GM18505 (cell line): ENCODE data around the gene RDX.

Experiments
- ATAC-seq: cut with Tn5 transposase; IDR thresholded peaks from one replicate; pipeline ENCODE4 v1.9.1; 2021; ENCODE audit not compliant: unreplicated experiment
- POLR2A ChIP-seq: IDR thresholded peaks from 4 replicates; pipeline ENCODE4 v1.6.1; 2011; ENCODE audit warnings: borderline replicate concordance; ENCODE audit not compliant: insufficient read depth, insufficient read length; ENCODE audit errors: extremely low read depth

The RDX gene

DNA sequence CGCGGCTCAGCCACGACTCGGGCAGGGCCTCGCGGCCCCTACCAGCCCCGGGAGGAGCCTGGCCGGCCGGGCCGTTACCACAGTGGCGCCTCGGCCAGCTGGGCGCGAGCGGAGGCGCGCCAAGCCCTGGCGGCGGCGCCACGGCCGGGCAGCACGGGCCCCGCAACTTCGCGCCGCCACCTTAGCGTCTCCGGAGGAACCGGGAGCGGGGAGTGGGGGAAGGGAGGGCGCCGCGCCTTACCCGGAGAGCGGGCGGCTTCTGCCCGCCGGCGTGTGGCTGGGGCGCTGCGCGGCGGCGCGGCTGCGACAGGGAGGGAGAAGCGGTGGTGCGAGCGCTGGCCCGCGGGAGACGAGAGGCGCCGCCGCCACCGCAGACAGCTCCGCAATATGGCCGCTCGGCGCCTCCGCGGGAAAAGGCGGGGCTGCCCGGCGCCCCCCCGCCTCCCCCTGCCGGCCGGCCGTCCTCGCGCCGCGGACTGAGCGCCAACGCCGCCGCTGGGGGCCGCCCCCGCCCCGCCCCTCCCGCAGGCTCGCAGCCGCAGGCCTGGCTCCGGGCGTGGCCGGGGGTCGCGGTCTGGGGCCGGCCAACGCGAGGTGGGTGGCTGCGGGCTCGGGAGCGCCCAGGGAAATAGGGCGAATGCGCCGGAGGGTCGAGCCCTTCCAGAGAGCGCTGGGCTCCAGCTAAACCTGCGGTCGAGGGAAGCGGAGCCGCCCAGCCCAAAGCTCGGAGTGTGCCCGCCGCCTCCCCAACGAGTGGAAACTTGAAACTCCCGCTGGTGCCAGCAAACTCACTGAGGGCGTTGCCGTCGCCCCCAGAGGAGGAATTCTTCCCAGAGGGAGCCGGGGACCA, at the start of gene RDX:
Gene RDX (minus strand): TSS at position 389 of the 850 bp plus-strand sequence. CDS start 16,922 bp downstream, outside the sequence.
- TF ChIP-seq POLR2A: peak; percentile 65
- ATAC-seq: peak; percentile 75

DNA sequence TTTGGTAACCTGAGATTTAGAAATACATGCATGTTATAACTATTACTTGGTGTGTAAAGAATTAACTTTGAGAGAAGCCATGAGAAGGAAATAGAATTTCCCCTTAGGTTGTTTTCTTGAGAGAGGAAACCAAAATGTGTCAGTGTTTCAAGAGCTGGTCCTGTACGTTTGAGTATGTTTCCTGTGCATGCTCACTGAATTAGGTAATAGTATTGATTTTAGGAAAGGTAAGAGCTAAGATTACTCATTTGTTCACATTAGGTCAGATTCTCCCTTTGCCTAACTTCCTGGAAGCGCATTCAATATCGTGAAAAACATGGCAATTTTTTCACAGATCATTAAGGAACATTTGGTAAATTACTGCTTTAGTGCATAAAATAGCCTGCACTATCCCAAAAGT, 49.3 kb upstream of the RDX start:
- no peak for ATAC-seq
- TF ChIP-seq POLR2A: no peak

DNA sequence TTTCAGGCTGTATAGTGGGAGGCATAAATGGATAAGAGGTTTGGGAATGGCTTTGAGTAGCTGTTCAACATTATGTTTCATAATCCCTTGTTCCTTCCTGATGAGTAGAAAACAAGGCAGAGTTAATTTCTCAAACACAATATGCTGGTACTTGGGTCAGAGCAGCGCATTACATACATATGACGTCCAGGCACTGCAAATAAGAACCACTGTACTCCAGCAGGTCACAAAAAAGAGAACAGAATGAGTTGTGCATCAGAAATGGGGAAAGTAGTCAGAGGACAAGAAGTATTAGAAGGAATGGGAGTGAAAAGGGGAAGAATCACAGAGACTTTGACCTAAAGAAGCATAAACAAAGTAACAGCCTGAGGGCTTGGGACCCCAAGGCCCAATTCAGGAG, 44.0 kb upstream of the RDX start:
- ATAC-seq: no peak
- TF ChIP-seq POLR2A: no peak

DNA sequence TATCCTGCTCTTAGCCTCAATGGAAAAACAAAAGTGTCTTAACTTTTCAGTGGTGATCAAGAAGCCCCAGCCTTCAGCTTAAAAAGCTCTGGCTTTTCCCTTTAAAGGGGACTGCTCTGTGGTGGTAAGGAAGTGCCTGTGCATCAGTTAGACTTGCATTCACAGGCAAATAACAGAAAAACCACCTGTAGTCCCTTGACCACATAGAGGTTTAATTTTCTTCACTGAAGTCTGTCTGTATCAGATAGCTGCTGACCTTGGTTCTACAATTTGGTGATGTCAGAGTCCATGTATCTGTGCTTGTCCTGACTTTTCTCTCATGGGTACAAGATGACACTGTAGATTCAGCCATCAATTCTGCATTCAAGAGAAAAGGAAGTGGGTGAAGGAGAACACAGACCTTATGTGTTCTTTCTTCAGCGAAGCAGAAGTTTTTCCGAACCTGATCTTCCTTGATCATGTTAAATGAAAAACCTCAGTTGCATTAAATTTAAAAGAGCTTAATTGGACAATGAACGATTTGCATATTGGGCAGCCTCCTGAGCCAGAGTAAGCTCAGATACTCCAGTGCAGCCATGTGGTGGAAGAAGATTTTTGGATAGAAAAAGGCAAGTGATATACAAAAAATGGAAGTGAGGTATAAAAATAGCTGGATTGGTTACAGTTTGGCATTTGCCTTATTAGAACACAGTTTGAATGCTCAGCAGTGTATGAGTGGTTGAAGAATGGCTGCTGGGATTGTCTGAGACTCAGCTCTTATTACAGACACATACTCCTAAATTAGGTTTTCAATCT, 43.2 kb upstream of the RDX start:
- no peak for ATAC-seq
- TF ChIP-seq POLR2A: no peak

DNA sequence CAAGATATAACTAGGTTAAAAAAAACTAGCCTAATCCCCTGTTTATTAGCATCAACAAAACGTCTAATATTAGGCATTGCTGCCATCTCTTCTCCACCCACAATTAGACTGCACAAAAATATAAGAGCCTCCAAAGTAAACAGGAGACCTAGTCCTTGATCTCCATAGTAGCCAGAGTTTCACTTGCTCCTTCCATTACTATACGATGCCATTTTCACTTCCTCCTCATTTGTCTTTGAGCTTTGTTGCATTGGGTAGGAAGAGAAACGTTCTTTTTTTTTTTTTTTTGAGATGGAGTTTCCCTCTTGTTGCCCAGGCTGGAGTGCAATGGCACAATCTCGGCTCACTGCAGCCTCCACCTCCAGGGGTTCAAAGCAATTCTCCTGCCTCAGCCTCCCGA, 42.3 kb upstream of the RDX start:
- no peak for ATAC-seq
- no peak for TF ChIP-seq POLR2A

DNA sequence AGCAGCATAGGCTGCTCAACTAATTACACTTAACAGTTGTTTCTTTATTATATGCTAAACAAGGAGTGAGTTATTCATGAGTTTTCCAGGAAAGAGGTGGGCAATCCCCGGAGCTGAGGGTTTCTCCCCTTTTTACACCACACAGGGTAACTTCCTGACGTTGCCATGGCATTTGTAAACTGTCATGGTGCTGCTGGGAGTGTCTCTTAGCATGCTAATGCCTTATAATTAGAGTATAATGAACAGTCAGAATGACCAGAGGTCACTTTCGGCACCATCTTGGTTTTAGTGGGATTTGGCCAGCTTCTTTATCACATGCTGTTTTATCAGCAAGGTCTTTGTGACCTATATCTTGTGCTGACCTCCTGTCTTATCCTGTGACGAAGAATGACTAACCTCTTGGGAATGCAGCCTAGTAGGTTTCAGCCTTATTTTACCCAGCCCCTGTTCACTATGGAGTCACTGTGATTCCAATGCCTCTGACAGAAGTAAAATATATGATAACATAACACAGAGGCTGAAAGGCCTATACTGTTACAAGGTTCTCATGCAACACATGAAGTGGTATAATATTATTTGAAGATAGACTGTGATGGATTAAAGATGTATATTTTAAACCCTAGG, 41.3 kb upstream of the RDX start:
- no peak for ATAC-seq
- TF ChIP-seq POLR2A: no peak

DNA sequence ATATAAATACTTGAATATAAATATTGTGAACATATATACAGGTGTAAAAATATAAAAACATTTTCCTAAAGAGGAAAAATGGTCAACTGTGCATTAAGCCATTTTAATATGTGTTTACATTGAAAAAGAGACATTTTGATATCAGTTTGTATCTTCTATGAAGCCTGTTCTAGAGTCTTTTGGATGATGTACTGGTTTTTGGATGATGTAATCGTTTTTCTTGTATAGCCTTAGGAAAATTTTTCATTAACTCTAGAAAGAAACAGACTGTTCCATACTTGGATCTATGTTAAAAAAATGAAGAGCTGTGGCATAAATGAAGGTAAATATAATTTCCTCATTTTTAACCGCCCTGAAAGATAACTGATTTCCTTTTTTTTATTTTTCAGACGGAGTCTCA, 39.6 kb upstream of the RDX start:
- no peak for TF ChIP-seq POLR2A
- no peak for ATAC-seq

DNA sequence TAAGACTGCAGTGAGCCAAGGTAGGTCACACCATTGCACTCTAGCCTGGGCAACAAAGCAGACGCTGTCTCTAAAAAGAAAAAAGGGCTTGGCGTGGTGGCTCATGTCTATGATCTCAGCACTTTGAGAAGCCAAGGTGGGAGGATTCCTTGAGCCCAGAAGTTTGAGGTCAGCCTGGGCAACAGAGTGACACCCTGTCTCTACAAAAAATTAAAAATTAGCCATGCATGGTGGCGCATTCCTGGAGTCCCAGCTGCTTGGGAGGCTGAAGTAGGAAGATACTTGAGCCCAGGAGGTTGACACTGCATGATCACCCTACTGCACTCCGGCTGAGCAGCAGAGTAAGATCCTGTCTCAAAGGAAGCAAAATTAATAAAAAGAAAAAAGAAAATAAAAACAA, 38.9 kb upstream of the RDX start:
- no peak for TF ChIP-seq POLR2A
- no peak for ATAC-seq

DNA sequence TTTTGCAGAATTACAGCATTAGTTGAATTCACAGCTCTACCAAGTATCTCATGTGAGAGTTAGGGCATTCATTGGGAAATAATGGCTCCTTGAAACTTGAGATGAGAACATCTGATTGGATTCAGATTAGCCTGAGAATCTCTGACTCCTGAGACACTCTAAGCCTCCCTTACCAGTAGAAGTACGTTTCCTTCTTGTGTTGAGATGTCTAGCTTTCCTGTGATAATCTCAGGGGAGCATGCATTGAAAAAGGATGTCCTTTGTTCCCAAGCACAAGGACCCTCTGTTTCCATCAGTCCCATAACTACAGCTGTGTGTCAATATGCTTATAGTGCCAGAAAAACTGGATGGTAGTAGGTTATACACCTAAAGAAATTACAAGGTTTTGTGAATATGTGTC, 35.2 kb upstream of the RDX start:
- no peak for TF ChIP-seq POLR2A
- no peak for ATAC-seq

DNA sequence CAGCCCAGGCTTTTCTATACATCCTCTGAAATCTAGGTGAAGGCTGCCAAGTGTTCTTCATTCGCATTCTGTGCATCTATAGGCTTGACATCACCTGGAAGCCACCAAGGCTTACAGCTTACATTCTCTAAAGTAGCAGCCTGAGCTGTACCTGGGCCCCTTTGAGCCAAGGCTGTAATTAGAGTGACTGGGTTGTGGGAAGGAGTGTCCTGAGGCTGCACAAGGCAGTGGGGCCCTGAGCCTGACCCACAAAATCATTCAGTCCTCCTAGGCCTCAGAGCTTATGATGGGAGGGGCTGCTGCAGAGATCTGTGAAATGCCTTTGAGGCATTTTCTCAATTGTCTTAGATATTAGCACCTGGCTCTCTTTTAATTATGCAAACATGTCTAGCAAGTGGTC, 33.0 kb upstream of the RDX start:
- ATAC-seq: no peak
- no peak for TF ChIP-seq POLR2A

DNA sequence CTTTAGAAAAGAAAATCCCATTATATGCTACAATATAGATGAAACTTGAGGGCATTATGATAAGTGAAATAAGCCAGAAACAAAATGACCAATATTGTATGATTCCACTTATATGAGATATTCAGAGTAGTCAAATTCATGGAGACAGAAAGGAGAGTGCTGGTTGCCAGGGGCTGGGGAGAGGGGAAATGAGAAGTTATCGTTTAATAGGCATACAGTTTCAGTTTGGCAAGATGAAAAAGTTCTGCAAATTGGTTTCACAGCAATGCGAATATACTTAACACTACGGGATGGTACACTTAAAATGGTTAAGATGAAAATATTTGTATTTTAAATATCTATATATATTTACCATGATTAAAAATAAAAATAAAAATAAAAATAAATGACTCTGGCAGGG, 31.1 kb upstream of the RDX start:
- no peak for ATAC-seq
- no peak for TF ChIP-seq POLR2A

DNA sequence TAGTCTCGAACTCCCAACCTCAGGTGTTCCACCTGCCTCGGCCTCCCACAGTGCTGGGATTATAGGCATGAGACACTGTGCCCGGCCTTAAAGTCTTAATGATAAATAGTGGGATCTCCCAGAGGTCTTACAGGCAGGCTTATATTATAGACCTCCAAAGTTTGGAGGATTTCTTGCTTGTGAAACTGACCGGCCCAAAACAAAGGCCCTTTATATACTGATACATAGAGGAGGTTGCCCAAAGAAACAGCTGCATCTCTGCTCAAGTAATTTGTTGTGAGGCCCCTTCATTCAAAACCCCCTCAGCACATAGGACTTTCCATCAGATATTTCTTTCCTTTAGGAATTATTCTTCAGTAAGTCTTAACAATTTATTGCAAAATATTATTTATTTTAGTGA, 27.4 kb upstream of the RDX start:
- ATAC-seq: no peak

DNA sequence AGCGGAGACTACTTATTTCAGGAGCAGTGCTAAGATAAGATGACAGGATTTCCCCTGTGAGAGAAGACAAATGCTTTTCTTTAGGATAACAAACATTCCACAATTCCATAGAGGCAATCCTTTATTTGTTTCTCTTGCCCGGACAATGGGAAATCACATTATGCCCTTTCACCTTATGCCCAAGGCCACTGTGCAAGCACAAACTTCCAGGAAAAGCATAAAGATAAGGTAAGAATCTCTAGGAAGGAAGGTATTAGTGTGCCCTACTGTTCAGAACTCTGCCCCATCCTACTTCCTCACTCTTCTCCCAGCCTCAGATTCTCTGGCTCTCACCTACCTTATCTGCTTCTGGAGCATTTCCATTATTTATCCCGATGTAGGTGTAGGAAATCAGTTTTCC, 23.1 kb upstream of the RDX start:
- no peak for ATAC-seq
- no peak for TF ChIP-seq POLR2A

More for the DNA sequence above, 27.4 kb upstream of the RDX start:
- no peak for TF ChIP-seq POLR2A

DNA sequence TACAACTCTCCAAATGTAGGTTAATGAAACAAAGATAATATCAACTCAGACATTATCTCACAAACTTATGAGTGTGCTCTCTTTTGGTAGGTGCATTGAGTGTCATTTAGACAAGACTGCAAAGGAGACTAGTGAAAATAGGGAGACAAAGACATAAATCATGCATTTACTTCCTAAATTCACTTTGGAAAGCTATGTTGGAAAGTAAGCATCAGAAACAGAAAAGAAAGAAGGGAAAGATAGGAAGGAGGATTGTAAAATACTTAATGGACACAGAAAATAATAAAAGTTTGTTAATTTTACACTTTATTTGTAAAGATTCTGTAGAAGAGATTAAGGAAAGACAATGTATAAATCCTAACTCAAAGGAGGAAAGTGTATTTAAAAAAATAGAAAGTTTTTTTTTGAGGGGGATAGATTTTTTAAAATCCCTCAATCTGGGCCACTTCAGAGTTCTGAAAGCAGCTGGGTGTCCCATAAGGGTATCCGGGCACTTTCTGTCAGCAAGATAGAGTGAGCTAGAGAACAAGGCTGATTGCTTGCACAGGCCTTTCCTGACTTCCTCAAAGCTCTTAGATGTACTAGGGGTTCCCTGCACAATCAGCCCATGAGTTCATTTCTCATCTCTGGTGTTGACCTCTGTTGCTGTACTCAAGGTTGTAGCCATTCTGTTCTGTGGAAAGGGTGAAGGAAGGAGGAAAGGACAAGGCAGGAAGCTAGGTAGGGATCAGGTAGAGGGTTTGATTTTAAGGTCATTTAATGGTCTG, 22.4 kb upstream of the RDX start:
- no peak for ATAC-seq
- TF ChIP-seq POLR2A: no peak

DNA sequence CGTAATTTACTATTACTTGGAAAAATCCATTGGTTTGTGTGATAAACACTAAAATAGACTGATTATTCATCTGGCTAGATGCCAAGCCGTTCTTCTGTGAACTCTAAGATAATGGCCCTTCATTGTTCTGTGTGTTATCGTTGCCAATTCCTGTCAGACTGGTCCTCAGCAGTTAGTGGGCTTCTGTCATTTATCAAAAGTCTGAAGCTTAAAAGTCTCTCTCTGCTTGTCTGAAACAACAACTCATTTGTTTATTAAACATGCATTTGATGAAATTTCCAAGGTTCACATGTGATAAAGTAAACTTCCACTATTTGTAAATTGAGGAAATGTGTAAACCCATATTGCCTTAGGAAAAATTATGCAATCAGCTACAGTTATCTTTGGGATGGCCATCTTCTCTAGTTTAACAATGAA, 21.1 kb upstream of the RDX start:
- ATAC-seq: no peak
- no peak for TF ChIP-seq POLR2A
